Suprapubic skin (tissue), 3 donors: Measurements from ENCODE around the gene FOXJ3.

ENCODE experiments used
- EP300 ChIP-seq: sonication (generic); formaldehyde crosslinking; IDR thresholded peaks from one replicate; pipeline ENCODE4 v1.6.1; 2017; ENCODE audit warnings: antibody characterized with exemption
- POLR2A ChIP-seq, 2 donors: fragments of 450-650 bp; IDR thresholded peaks; one replicate each; pipeline ENCODE4 v1.6.1; 2017; ENCODE audit warnings: antibody characterized with exemption in 2 of 2, mild to moderate bottlenecking in 2 of 2, moderate library complexity in 2 of 2
- TF ChIP-seq, protein P1 (sequence below), 2 donors: fragments of 200-600 bp in 1 of 2; fragments of 450-650 bp in 1 of 2; sonication (generic) in 1 of 2; IDR thresholded peaks; one replicate each; pipeline ENCODE4 v1.5.1; 2016 to 2019; ENCODE audit warnings: antibody characterized with exemption in 2 of 2, mild to moderate bottlenecking in 1 of 2, moderate library complexity in 1 of 2

DNA sequence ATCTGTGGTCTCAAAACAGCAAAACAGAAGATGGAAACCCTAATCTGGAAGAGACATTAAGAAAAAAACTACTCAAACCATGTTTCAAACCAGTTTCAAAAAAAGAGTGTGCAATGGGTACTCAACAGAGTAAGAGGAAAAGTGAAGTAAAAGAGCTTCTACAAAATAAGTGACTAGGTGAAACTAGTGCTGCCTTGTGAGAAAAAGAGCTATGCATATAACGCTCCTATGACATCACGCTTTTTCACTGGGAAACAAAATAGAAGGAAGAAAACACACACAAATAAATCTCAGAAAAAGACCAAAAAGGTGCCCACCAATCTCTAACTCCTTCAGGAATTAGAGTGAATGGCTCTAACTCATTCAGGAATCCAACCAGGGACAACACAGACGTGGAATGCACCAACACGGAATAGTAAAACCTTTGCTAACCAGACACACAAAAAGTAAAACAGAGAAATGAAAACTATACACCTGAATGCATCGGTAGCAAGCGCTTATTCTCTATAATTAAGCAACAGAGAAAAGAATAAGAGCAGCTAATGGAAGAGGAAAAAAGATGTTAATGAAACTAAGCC is 1.3 kb downstream of the FOXJ3 start:
- TF ChIP-seq, protein P1, sequence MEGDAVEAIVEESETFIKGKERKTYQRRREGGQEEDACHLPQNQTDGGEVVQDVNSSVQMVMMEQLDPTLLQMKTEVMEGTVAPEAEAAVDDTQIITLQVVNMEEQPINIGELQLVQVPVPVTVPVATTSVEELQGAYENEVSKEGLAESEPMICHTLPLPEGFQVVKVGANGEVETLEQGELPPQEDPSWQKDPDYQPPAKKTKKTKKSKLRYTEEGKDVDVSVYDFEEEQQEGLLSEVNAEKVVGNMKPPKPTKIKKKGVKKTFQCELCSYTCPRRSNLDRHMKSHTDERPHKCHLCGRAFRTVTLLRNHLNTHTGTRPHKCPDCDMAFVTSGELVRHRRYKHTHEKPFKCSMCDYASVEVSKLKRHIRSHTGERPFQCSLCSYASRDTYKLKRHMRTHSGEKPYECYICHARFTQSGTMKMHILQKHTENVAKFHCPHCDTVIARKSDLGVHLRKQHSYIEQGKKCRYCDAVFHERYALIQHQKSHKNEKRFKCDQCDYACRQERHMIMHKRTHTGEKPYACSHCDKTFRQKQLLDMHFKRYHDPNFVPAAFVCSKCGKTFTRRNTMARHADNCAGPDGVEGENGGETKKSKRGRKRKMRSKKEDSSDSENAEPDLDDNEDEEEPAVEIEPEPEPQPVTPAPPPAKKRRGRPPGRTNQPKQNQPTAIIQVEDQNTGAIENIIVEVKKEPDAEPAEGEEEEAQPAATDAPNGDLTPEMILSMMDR (IDR thresholded peaks at IDR 0.05), result no peak
- no peak for TF ChIP-seq EP300
- TF ChIP-seq POLR2A (IDR thresholded peaks at IDR 0.05), result no peak
